ENCODE results near the gene IL6R.

DNA sequence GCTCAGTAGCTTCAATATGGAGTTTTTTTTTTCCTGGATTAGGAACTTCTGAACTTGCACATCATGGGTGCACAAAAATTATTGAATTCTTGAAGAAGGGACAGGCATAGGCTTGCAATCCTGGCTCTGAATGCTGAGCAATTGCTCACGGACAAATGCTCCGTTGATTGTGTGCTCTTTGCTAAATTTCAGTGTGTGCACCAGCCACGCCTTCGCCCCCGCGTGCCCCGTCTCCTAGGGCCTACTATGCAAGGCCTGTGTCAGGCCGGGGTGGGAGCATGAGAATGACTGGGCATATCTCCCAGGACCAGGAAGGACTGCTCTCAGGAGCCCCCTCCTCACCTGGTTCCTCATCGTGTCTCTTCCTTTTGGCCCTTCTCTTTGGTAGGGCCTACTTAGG is 17.4 kb downstream of the IL6R start:
- TF ChIP-seq, protein P1, sequence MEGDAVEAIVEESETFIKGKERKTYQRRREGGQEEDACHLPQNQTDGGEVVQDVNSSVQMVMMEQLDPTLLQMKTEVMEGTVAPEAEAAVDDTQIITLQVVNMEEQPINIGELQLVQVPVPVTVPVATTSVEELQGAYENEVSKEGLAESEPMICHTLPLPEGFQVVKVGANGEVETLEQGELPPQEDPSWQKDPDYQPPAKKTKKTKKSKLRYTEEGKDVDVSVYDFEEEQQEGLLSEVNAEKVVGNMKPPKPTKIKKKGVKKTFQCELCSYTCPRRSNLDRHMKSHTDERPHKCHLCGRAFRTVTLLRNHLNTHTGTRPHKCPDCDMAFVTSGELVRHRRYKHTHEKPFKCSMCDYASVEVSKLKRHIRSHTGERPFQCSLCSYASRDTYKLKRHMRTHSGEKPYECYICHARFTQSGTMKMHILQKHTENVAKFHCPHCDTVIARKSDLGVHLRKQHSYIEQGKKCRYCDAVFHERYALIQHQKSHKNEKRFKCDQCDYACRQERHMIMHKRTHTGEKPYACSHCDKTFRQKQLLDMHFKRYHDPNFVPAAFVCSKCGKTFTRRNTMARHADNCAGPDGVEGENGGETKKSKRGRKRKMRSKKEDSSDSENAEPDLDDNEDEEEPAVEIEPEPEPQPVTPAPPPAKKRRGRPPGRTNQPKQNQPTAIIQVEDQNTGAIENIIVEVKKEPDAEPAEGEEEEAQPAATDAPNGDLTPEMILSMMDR (IDR thresholded peaks at IDR 0.05; ENCODE audit: low read depth, low read length), result no peak
- TF ChIP-seq EZH2phosphoT487 (IDR thresholded peaks at IDR 0.05; ENCODE audit: low read depth), result no peak

All from OCI-LY3 (cell line).